Smooth muscle cell of trachea (primary cell): ENCODE results near the gene SMIM10L1. TPM values are rescaled to one million over a fixed set of nuclear protein-coding genes. Genes with fewer than 3 reads are reported as not detected.

Source experiments
- total RNA-seq: library from RNA; depleted of rRNA; stranded (reverse); fragments of >200 nt; gene quantifications from 2 replicates; pipeline ENCODE4 v1.2.1, GENCODE V29; 2014

Gene SMIM10L1
- total RNA-seq = 6.0 and 6.8 TPM in 2 replicates

DNA sequence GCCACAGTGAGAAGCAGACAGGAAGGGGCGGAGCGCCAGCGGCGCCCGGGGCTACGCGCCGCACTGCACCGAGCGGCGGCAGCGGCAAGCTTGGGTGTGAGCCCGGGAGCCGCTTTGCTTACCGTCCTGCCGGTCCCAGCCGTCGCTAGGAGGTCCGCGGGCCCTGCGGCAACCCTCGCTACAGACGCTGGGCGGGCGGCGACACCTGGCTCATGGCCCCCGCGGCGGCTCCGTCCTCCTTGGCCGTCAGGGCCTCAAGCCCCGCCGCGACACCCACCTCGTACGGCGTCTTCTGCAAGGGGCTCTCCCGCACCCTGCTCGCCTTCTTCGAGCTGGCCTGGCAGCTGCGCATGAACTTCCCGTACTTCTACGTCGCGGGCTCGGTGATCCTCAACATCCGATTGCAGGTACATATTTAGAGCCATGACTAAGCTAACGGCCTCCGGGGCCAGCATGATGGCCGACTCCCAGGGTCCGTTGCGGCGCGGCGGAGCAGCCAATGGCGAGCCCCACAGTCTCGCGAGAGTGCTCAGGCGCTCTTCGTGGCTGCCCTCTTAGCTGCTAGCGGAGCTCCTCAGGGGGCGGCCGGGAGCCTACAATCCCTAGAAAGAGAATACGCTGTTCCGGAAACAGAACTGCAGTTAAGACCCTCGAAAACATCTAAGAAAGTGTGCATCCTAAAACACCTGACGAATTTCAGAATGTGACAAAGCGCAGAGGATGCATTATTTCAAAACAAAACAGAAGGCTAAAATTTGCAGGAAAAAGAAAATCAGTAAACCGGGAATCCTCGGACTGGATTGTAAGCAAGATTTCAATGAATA, at the start of gene SMIM10L1:
SMIM10L1 (plus strand) TSS at position 50 of the 824 bp plus-strand sequence; CDS start at position 213, 163 bp downstream.

DNA sequence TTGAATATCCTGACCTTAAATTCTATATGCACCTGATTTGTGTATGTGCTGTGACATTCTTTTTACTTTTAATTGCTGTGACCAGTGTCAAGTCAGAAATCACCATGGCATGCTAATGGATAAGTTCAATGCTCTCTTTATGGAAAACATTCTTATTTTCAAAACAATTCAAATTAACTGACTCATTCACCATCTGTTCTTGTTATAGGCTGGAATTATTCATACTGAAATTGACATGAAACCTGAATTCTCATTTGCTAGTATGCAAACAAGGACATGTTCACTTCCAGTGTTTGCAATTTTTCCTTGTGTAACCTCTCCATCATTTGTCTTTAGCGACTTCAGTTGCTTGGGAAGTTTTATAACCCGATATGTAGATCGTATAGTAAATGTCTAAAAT, 36.7 kb upstream of the SMIM10L1 start, which contains the start of gene TAS2R30:
TAS2R30 (minus strand) TSS at position 340 of the 400 bp plus-strand sequence. CDS start 400 bp downstream, outside the sequence.

DNA sequence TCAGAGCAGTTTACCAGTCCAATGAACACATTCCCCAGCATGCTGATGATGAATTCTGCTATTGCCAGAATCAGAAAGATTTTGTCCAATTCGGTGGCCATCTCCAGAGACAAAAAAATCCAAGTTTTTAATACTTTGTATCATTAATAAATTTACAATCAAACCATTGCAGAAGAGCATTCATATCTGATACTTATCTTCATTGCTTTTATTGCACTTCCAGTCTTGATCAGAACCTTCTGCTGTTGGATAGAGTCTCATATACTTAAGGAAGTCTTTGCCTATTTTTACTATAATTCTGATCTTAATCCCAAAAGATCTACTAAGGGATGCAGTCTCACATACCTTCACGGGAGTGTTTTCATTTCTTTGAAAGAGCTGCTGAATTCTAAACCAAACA, 15.8 kb downstream of the SMIM10L1 start, which contains the start of gene TAS2R42:
TAS2R42 (minus strand) TSS at position 101 of the 400 bp plus-strand sequence; CDS start at position 101, 0 bp downstream.

Other genes starting within 250 kb of the SMIM10L1 start
- not detected in 2 replicates for gene PRH2, start 242.0 kb upstream of the SMIM10L1 start, total RNA-seq
- gene TAS2R14, start 231.9 kb upstream of the SMIM10L1 start, total RNA-seq = 2.3 and 4.1 TPM in 2 replicates
- gene TAS2R50, start 184.3 kb upstream of the SMIM10L1 start, total RNA-seq = 2.3 and 6.8 TPM in 2 replicates
- 2.8 and 5.1 TPM in 2 replicates for gene TAS2R20, start 172.9 kb upstream of the SMIM10L1 start, total RNA-seq
- 4.5 and 9.6 TPM in 2 replicates for gene TAS2R19, start 148.6 kb upstream of the SMIM10L1 start, total RNA-seq
- gene TAS2R31, start 139.8 kb upstream of the SMIM10L1 start, total RNA-seq = 5.1 and 9.2 TPM in 2 replicates
- gene TAS2R46, start 108.9 kb upstream of the SMIM10L1 start, total RNA-seq = 2.0 and 6.3 TPM in 2 replicates
- gene TAS2R43, start 78.9 kb upstream of the SMIM10L1 start, total RNA-seq = 0.33 and 2.3 TPM in 2 replicates
- 3.6 and 9.0 TPM in 2 replicates for gene TAS2R30, start 36.5 kb upstream of the SMIM10L1 start, total RNA-seq
- gene TAS2R42, start 15.7 kb downstream of the SMIM10L1 start, total RNA-seq = not detected in 2 replicates
- gene PRB3, start 98.5 kb downstream of the SMIM10L1 start, total RNA-seq = not detected in 2 replicates
- not detected in 2 replicates for gene PRB4, start 139.2 kb downstream of the SMIM10L1 start, total RNA-seq
- gene PRB2, start 224.4 kb downstream of the SMIM10L1 start, total RNA-seq = not detected in 2 replicates